ENCODE results near the gene UBE2L3. TPM values are rescaled to one million over a fixed set of nuclear protein-coding genes. Genes with fewer than 3 reads are reported as not detected.
"Not testable (repeated sequence)": the region's sequence is repeated elsewhere in the genome, so short reads cannot be mapped to it uniquely, and the experiment has no call there.

The UBE2L3 gene
- total RNA-seq (2014; rRNA removed; shearing (Covaris generic)), result 86.0 and 94.3 TPM in 2 replicates

GRCh38 chr22:21567456-21568346 lies at the start of gene UBE2L3:
Gene UBE2L3, plus strand, starts transcription at chr22:21567714. Its CDS starts 31 bp downstream, at chr22:21567745.
- peak; percentile 69 for DNase-seq (ENCODE audit: low read depth)

GRCh38 chr22:21526705-21527500 lies 40.6 kb upstream of the UBE2L3 start:
- not testable (repeated sequence) for DNase-seq (ENCODE audit: low read depth)

GRCh38 chr22:21531525-21531924 lies 36.0 kb upstream of the UBE2L3 start:
- DNase-seq (ENCODE audit: low read depth), result not testable (repeated sequence)

- not testable (repeated sequence) for DNase-seq (ENCODE audit: low read depth)
Observed at GRCh38 chr22:21532863-21533648, 34.5 kb upstream of the UBE2L3 start.

- DNase-seq (ENCODE audit: low read depth), result not testable (repeated sequence)
Observed at GRCh38 chr22:21539862-21540261, 27.7 kb upstream of the UBE2L3 start.

- not testable (repeated sequence) for DNase-seq (ENCODE audit: low read depth)
Observed at GRCh38 chr22:21544432-21545322, 22.8 kb upstream of the UBE2L3 start.

- not testable (repeated sequence) for DNase-seq (ENCODE audit: low read depth)
Observed at GRCh38 chr22:21549558-21549957, 18.0 kb upstream of the UBE2L3 start.

GRCh38 chr22:21550008-21550677 lies 17.4 kb upstream of the UBE2L3 start:
- not testable (repeated sequence) for DNase-seq (ENCODE audit: low read depth)

GRCh38 chr22:21550678-21551047 lies 16.9 kb upstream of the UBE2L3 start:
- not testable (repeated sequence) for DNase-seq (ENCODE audit: low read depth)

GRCh38 chr22:21551361-21551760 lies 16.2 kb upstream of the UBE2L3 start, which contains the start of gene RIMBP3C:
Gene RIMBP3C, minus strand, starts transcription at chr22:21551461. Its CDS starts 485 bp downstream, at chr22:21550976.
- not testable (repeated sequence) for DNase-seq (ENCODE audit: low read depth)

- not testable (repeated sequence) for DNase-seq (ENCODE audit: low read depth)
Observed at GRCh38 chr22:21559345-21560125, 8.0 kb upstream of the UBE2L3 start.

GRCh38 chr22:21560657-21561056 lies 6.9 kb upstream of the UBE2L3 start:
- DNase-seq (ENCODE audit: low read depth), result not testable (repeated sequence)

- no peak for DNase-seq (ENCODE audit: low read depth)
Observed at GRCh38 chr22:21563912-21564311, 3.6 kb upstream of the UBE2L3 start.

- no peak for DNase-seq (ENCODE audit: low read depth)
Observed at GRCh38 chr22:21564411-21564810, 3.1 kb upstream of the UBE2L3 start.

- peak; percentile 19 for DNase-seq (ENCODE audit: low read depth)
Observed at GRCh38 chr22:21568347-21569075, 997 bp downstream of the UBE2L3 start.

- not testable (repeated sequence) for DNase-seq (ENCODE audit: low read depth)
Observed at GRCh38 chr22:21569076-21569427, 1.5 kb downstream of the UBE2L3 start.

GRCh38 chr22:21569459-21570170 lies 2.1 kb downstream of the UBE2L3 start:
- no peak for DNase-seq (ENCODE audit: low read depth)

- no peak for DNase-seq (ENCODE audit: low read depth)
Observed at GRCh38 chr22:21570398-21570797, 2.9 kb downstream of the UBE2L3 start.

Data from M059J (cell line).